ENCODE results near the gene TMCC3. TPM values are rescaled to one million over a fixed set of nuclear protein-coding genes. Genes with fewer than 3 reads are reported as not detected.

TMCC3 gene
- total RNA-seq (2022), result 4.0 and 6.8 TPM in 2 replicates
- percentile 52 among the genes with signal in this experiment for Bru-seq, nascent RNA
- BruChase-seq, experiment 1, labeled RNA remaining after a 6-hour chase, result percentile 39 among the genes with signal in this experiment
- BruChase-seq, experiment 2, labeled RNA remaining after a 2-hour chase, result percentile 45 among the genes with signal in this experiment
- long read RNA-seq, partial matches to known transcripts, result 0 of 4 reads
- long read RNA-seq, other reads (novel, unspliced or antisense), result 4 of 4 reads

GRCh38 chr12:94650143-94651056 is at the start of gene TMCC3:
Gene TMCC3, minus strand, starts transcription at chr12:94650557. Its CDS starts 127 bp downstream, at chr12:94650430.
- DNase-seq, result peak; percentile 58
- Mint-ChIP-seq H3K27me3 (ENCODE audit: unreplicated experiment) (peaks cover 22% of the 10 kb centered on the region), H3K9me3 (ENCODE audit: low read depth, unreplicated experiment) (no peaks in the 10 kb centered on the region), H3K4me1 (ENCODE audit: low read depth, unreplicated experiment) (peaks cover 7% of the 10 kb centered on the region), H3K4me3 (ENCODE audit: low read depth, unreplicated experiment) (peak within 1 kb of the TSS; percentile 78), H3K36me3 (ENCODE audit: insufficient read depth, unreplicated experiment) (peaks cover 20% of the 10 kb centered on the region), H3K27ac (ENCODE audit: unreplicated experiment) (no peak within 1 kb of the TSS)
- TF ChIP-seq, protein P1, sequence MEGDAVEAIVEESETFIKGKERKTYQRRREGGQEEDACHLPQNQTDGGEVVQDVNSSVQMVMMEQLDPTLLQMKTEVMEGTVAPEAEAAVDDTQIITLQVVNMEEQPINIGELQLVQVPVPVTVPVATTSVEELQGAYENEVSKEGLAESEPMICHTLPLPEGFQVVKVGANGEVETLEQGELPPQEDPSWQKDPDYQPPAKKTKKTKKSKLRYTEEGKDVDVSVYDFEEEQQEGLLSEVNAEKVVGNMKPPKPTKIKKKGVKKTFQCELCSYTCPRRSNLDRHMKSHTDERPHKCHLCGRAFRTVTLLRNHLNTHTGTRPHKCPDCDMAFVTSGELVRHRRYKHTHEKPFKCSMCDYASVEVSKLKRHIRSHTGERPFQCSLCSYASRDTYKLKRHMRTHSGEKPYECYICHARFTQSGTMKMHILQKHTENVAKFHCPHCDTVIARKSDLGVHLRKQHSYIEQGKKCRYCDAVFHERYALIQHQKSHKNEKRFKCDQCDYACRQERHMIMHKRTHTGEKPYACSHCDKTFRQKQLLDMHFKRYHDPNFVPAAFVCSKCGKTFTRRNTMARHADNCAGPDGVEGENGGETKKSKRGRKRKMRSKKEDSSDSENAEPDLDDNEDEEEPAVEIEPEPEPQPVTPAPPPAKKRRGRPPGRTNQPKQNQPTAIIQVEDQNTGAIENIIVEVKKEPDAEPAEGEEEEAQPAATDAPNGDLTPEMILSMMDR (IDR thresholded peaks at IDR 0.05; ENCODE audit: unreplicated experiment), result no peak
- intact Hi-C loops (cut with micrococcal nuclease; ENCODE audit: unreplicated experiment), result no loop called here
- CTCF ChIA-PET, result interaction anchor here (0.7 kb wide), 1 partner anchor 821 kb away, joined by 3 read pairs; no protein-coding TSS in a partner anchor
- no TSS peak for BruUV-seq (replicated peaks)

DNA sequence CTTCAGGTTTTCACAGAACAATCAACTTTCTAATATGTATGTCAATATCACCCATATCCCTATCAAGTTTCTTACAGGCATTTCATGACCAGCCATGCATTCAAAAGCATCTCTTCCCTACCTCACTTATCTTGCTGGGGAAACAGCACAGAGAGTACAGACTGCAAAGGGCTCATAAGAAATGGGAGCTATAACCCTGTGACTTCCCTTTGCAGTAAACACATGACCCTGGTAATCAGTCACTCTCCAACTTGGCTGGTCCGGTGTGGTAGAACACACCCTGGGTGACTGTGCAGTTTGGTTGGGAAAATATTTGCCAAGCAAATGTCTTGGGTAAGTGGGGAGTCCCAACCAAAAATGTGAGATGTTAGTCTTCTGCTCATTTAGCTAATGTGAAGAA is 49.4 kb upstream of the TMCC3 start:
- Mint-ChIP-seq H3K36me3 (ENCODE audit: insufficient read depth, unreplicated experiment) (no peaks in the 10 kb centered on the region), H3K27ac (ENCODE audit: unreplicated experiment) (no peak overlapping the region), H3K27me3 (ENCODE audit: unreplicated experiment) (no peaks in the 10 kb centered on the region), H3K4me3 (ENCODE audit: low read depth, unreplicated experiment) (no peak overlapping the region), H3K9me3 (ENCODE audit: low read depth, unreplicated experiment) (peaks cover 3% of the 10 kb centered on the region), H3K4me1 (ENCODE audit: low read depth, unreplicated experiment) (peaks cover 16% of the 10 kb centered on the region)
- TF ChIP-seq, protein P1 (IDR thresholded peaks at IDR 0.05; ENCODE audit: unreplicated experiment), result no peak
- no TSS peak for BruUV-seq (replicated peaks)
- DNase-seq, result no peak
- intact Hi-C loops (cut with micrococcal nuclease; ENCODE audit: unreplicated experiment), result no loop called here
- CTCF ChIA-PET, result interaction anchor here (0.8 kb wide), 1 partner anchor 14 kb away, joined by 3 read pairs; no protein-coding TSS in a partner anchor

- H3K27me3 Mint-ChIP-seq (ENCODE audit: unreplicated experiment), result no peaks in the 10 kb centered on the region
- no peak overlapping the region for H3K4me3 Mint-ChIP-seq (ENCODE audit: low read depth, unreplicated experiment)
- DNase-seq, result no peak
- intact Hi-C loops (cut with micrococcal nuclease; ENCODE audit: unreplicated experiment), result no loop called here
- H3K9me3 Mint-ChIP-seq (ENCODE audit: low read depth, unreplicated experiment), result peaks cover 3% of the 10 kb centered on the region
- no peak overlapping the region for H3K27ac Mint-ChIP-seq (ENCODE audit: unreplicated experiment)
- peaks cover 8% of the 10 kb centered on the region for H3K4me1 Mint-ChIP-seq (ENCODE audit: low read depth, unreplicated experiment)
- no peaks in the 10 kb centered on the region for H3K36me3 Mint-ChIP-seq (ENCODE audit: insufficient read depth, unreplicated experiment)
- TF ChIP-seq, protein P1 (IDR thresholded peaks at IDR 0.05; ENCODE audit: unreplicated experiment), result no peak
- CTCF ChIA-PET, result no interaction called here
- BruUV-seq (replicated peaks), result no TSS peak
These were observed 48.2 kb upstream of the TMCC3 start for GRCh38 chr12:94698578-94698977.

GRCh38 chr12:94697631-94698030 is 47.3 kb upstream of the TMCC3 start:
- H3K27ac Mint-ChIP-seq (ENCODE audit: unreplicated experiment), result no peak overlapping the region
- H3K4me3 Mint-ChIP-seq (ENCODE audit: low read depth, unreplicated experiment), result no peak overlapping the region
- DNase-seq, result no peak
- no peaks in the 10 kb centered on the region for H3K27me3 Mint-ChIP-seq (ENCODE audit: unreplicated experiment)
- H3K4me1 Mint-ChIP-seq (ENCODE audit: low read depth, unreplicated experiment), result peaks cover 8% of the 10 kb centered on the region
- BruUV-seq (replicated peaks), result no TSS peak
- intact Hi-C loops (cut with micrococcal nuclease; ENCODE audit: unreplicated experiment), result no loop called here
- TF ChIP-seq, protein P1 (IDR thresholded peaks at IDR 0.05; ENCODE audit: unreplicated experiment), result no peak
- CTCF ChIA-PET, result no interaction called here
- no peaks in the 10 kb centered on the region for H3K36me3 Mint-ChIP-seq (ENCODE audit: insufficient read depth, unreplicated experiment)
- H3K9me3 Mint-ChIP-seq (ENCODE audit: low read depth, unreplicated experiment), result peaks cover 3% of the 10 kb centered on the region
